RWPE2 (cell line): ENCODE measurements around the gene FAM53B.

Experiments used
- ATAC-seq: fragments of 200-7000 bp; cut with Tn5 transposase; 3 replicates; pipeline ENCODE4 v1.9.1; 2021; ENCODE audit warnings: low read depth
- DNase-seq: peaks from one replicate; pipeline ENCODE4 v3.0.0-alpha.2; 2020; ENCODE audit warnings: low spot score
- H3K27ac ChIP-seq: fragments of 450-650 bp; 2 replicates; pipeline ENCODE4 v1.5.1; 2017; ENCODE audit warnings: mild to moderate bottlenecking; ENCODE audit not compliant: poor library complexity, severe bottlenecking
- H3K27me3 ChIP-seq: fragments of 250-450 bp; sonication (Bioruptor Pico); 2 replicates; pipeline ENCODE4 v1.5.1; 2021; ENCODE audit warnings: mild to moderate bottlenecking, moderate library complexity; ENCODE audit not compliant: insufficient read depth, poor library complexity, severe bottlenecking
- H3K36me3 ChIP-seq: fragments of 250-450 bp; sonication (Bioruptor Pico); 2 replicates; pipeline ENCODE4 v1.5.1; 2020; ENCODE audit warnings: low read depth, mild to moderate bottlenecking, moderate library complexity
- H3K4me1 ChIP-seq: fragments of 250-450 bp; sonication (Bioruptor Pico); 2 replicates; pipeline ENCODE4 v1.5.1; 2021; ENCODE audit warnings: mild to moderate bottlenecking, moderate library complexity; ENCODE audit not compliant: insufficient read depth, poor library complexity, severe bottlenecking
- H3K4me3 ChIP-seq: fragments of 250-450 bp; sonication (Bioruptor Pico); 2 replicates; pipeline ENCODE4 v1.5.1; 2021; ENCODE audit warnings: mild to moderate bottlenecking, moderate library complexity; ENCODE audit not compliant: severe bottlenecking
- H3K9me3 ChIP-seq: fragments of 250-450 bp; sonication (Bioruptor Pico); 2 replicates; pipeline ENCODE4 v1.5.1; 2021; ENCODE audit warnings: mild to moderate bottlenecking, moderate library complexity; ENCODE audit not compliant: severe bottlenecking
- TF ChIP-seq, protein P1 (sequence below): fragments of 450-650 bp; IDR thresholded peaks from one replicate; pipeline ENCODE4 v1.5.1; 2017; ENCODE audit warnings: mild to moderate bottlenecking, moderate library complexity; ENCODE audit not compliant: poor library complexity, severe bottlenecking

The FAM53B gene

DNA sequence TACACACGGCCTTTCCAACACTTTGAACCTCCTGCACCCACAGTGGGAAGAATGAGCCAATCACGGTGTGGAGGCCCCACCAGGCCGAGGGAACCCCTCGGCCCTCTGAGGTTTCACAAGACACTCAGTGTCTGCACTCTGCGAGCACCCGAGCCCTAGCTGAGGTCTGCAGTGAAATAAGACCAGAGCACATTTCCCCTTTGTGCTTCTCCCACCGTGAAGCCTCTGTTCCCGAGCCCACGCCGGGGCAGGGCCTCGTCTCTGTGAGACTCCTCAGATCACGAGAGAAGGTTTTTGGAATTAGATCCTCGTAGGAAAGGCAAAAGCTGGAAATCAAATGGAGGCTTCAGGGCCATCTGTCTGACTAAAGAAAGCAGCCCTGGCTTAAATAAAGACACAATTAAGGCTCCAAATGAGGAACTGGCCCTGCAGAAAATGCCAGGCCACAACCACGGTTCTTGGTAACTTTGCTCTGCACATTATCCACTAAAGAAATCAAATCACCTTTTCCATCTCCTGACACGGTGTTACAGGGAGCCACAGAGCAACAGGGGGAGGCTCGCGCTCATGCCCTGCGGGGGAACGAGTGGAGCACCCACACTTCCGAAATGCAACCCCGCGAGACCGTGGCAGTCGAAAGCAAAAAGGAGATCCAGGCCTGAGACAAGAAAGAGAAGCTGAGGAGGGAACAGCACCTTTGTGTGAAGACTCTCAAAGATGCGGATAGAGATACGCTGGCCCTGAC, 43.7 kb downstream of the FAM53B start:
- DNase-seq, result no peak
- ATAC-seq, result no peak
- H3K27me3 ChIP-seq, result no peaks in the 10 kb centered on the region
- TF ChIP-seq, protein P1, sequence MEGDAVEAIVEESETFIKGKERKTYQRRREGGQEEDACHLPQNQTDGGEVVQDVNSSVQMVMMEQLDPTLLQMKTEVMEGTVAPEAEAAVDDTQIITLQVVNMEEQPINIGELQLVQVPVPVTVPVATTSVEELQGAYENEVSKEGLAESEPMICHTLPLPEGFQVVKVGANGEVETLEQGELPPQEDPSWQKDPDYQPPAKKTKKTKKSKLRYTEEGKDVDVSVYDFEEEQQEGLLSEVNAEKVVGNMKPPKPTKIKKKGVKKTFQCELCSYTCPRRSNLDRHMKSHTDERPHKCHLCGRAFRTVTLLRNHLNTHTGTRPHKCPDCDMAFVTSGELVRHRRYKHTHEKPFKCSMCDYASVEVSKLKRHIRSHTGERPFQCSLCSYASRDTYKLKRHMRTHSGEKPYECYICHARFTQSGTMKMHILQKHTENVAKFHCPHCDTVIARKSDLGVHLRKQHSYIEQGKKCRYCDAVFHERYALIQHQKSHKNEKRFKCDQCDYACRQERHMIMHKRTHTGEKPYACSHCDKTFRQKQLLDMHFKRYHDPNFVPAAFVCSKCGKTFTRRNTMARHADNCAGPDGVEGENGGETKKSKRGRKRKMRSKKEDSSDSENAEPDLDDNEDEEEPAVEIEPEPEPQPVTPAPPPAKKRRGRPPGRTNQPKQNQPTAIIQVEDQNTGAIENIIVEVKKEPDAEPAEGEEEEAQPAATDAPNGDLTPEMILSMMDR, result no peak
- H3K36me3 ChIP-seq, result peaks cover 9% of the 10 kb centered on the region
- H3K4me3 ChIP-seq, result no peak overlapping the region
- H3K27ac ChIP-seq, result no peak overlapping the region
- no peaks in the 10 kb centered on the region for H3K4me1 ChIP-seq
- H3K9me3 ChIP-seq, result no peaks in the 10 kb centered on the region

DNA sequence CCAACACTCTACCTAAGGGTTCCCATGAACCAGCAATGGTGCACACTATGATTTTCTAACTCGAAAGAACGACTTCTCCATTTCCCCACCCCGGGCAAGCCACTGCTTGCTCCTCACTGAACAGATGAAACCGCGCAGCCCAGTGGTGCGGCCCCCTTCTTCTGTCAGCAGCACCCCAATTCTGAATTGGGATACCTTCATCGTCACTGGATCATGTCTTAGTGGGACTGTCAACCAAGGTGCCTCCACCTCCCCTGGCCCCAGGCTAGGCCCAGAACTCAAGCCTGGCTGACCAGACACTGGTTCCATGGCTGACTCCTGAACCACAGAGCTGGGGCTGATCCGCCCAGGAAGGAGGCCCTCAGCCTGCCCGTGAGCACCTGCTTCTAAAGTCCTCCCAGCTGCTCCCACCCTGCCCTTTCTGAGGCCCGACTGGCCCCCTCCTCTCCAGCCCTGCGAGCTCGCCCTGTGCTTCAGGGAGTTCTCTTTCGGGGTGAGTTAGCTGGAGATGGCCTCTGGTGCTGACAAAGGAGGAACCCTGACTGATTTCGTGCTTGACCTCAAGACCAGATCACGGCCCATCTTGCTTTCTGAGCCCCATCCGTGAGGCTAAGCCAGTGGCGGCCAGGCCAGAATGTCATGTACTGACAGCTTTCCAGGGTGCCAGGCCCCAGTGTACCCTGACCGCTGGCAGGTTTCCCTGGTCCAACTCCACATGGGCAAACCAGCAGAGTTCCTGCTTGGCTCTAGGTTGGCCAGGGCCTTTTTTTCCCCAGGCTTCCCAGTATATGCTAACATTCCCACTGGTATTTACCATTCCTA, 44.5 kb downstream of the FAM53B start:
- Histone ChIP-seq H3K4me1 (no peaks in the 10 kb centered on the region), H3K9me3 (no peaks in the 10 kb centered on the region), H3K27me3 (no peaks in the 10 kb centered on the region), H3K36me3 (peaks cover 10% of the 10 kb centered on the region), H3K4me3 (no peak overlapping the region), H3K27ac (no peak overlapping the region)
- TF ChIP-seq, protein P1, result no peak
- DNase-seq (no peak), ATAC-seq (no peak)

DNA sequence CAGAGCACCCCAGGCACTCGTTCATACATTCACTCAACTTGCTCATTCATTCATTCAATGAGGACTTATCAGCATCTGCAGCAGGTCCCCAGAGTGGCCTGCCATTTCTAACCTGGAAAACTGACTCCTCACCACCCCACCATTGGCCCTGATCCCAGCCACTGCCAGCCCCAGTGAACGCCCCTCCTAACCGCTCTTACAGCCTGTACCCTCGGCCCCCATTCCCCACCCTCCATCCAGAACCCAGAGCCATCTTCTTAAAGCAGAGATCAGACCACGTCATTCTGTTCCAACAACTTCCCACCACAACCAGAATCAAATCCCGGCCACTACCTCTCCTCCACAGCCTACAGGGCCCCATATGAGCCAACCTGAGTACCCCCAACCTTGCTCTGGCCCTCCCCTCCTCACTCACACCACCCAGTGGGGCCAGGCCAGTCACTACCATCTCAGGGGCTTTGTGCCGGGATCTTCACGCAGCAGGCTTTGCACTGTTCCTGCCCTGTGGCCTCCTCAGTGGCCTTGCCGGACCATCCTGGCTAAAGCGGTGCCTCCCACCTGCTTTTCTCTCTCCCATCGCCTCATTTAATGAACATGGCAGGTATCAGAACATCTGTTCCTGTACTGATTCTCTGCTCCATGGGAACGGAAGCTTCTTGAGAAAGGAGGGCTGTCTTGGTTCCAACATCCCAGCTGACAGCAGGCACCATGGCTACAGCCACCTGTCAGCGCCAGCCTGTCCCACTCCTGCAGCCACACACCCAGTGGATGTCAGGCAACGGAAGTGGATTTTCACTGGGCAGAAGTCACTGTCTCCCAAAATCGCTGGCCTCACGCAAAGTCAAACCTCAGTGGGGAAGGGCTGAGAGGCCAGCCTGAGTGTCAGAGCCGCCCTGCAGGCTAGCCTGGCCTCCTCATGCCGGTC, 45.4 kb downstream of the FAM53B start:
- Histone ChIP-seq H3K4me1 (no peaks in the 10 kb centered on the region), H3K4me3 (no peak overlapping the region), H3K27ac (no peak overlapping the region), H3K9me3 (no peaks in the 10 kb centered on the region), H3K36me3 (peaks cover 10% of the 10 kb centered on the region), H3K27me3 (no peaks in the 10 kb centered on the region)
- DNase-seq, result no peak
- TF ChIP-seq, protein P1, result no peak
- no peak for ATAC-seq

DNA sequence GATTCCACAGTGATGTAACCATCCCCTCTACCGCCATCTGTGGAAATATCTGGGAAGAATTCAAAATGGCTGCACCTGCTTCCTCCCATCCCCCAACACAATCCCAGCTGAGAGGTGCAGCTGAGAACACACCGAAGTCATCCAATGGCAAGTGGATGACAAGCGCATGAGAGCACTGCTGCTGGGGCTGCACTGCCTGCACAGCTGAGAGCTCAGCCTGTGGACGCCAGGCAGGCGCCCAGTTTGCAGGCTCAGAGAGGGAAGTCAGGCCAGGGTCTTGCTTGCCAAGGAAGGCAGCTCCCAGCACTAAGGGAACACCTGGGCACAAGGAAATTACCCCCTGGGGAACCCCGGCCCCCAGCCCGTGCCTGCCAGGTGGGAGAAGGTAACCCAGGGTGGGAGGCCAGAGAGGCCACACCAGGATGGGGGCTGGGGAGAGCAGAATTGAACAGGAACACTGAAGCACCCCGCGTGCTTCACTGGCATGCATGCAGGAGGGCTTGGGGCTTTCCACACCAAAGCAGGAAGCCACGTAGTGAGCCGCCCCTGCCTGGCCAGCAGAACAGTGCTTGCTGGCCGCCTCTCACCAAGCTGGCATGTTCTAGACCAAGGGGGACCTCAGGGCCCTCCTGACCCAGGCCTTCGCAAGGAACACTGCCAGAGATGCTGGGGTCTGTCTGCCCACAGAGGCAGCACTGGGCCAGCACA, 46.2 kb downstream of the FAM53B start:
- Histone ChIP-seq H3K27me3 (no peaks in the 10 kb centered on the region), H3K4me1 (no peaks in the 10 kb centered on the region), H3K4me3 (no peak overlapping the region), H3K36me3 (peaks cover 10% of the 10 kb centered on the region), H3K9me3 (no peaks in the 10 kb centered on the region), H3K27ac (no peak overlapping the region)
- TF ChIP-seq, protein P1, result no peak
- no peak for DNase-seq
- ATAC-seq, result no peak
